T1000 (cell line): ENCODE data around the gene KCNJ14.

Experiments used
- DNase-seq: peaks from one replicate; lab custom pipeline; 2025; ENCODE audit warnings: mixed read lengths; lab: John Stamatoyannopoulos, UW

Gene KCNJ14

GRCh38 chr19:48455171-48455907 lies at the start of gene KCNJ14:
Gene KCNJ14, plus strand, starts transcription at chr19:48455574. Its CDS starts 6,151 bp downstream, at chr19:48461725.
- DNase-seq: no peak

GRCh38 chr19:48405850-48406249 lies 49.5 kb upstream of the KCNJ14 start:
- DNase-seq: no peak

GRCh38 chr19:48413879-48414587 lies 41.3 kb upstream of the KCNJ14 start:
- DNase-seq: no peak

DNA sequence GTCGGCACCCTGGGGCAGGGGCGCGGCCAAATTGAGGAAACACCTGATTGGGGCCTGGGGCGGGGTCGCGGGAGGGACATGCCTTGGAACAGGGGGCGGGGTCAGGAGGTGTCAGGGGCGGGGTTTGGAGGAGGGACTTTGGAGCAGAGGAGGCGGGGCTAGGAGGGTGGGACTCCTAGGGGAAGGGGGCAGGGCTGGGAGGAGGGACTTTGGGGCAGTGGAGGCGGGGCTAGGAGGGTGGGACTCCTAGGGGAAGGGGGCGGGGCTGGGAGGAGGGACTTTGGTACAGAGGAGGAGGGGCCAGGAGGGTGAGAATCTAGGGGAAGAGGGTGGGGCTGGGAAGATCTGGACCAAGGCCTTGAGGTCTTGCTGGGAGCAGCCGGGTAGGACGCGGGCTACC lies 40.0 kb upstream of the KCNJ14 start:
- DNase-seq: no peak

DNA sequence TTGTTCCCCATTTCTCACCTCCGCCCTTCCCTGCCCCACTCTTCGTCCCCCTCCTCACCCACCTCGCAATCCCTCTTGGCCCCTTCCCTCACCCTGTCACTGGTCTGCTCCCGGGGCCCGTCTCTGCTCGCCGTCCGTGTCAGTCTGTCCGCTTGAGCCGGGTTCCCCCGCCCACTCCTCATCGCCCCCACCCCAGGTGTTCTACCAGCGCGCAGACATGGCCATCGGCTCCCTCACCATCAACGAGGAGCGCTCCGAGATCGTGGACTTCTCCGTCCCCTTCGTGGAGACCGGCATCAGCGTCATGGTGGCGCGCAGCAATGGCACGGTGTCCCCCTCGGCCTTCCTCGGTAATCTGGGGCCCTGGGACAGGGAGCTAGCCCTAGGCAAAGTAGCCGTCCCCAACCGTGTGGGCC lies 39.6 kb upstream of the KCNJ14 start:
- DNase-seq: no peak

DNA sequence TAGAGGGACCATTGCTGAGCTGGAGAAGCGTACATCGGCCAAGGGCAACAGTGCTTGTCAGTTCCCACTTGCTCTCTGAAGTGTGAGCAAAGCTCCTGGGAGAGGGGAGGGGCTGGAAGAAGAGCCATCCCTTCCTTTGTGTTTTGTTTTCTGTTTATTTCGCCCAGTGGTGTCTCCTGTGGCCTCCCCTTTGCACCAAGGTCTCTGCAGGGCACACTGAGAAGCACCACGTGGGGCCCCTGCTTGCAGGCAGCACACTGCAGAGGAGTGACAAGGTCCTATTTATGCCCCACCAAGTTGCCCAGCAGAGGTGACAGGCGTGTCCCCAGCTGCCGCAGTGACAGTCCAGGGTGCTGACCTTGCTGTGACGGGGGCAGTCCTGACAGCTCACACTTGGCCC lies 38.0 kb upstream of the KCNJ14 start:
- DNase-seq: no peak

DNA sequence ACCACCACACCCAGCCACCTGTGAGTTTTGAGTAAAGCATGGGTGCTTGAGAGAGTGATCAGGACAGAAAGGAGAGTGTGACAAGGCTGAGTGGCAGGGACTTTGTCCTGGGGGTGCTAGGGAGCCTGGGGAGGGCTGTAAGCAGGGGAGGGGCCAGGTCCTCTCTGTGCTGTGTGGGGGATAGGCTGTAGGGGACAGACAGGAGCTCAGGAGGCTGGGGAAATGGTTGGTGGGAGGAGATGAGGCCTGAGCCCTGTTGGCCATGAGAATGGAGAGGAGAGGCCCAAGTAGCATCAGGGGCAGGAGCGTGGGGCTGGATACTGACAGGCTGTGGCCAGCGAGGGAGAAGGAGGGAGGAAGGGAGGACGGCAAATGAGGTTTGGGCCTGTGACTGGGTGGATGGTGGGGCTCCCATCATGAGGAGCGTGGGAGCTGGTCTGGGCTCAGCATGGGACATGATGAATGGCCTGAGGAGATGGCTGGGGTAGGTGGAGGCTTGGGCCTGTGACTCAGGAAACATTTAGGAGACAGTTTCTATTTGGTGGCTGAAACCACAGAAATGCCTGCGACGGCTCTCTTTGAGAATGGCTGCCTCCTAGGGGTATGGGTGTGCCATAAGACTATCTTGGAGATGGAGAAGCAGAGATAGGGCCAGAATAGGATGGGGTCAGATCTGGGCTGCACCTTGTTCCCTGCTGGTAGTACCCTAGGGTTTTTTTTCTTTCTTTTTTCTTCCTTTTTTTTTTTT lies 36.9 kb upstream of the KCNJ14 start:
- DNase-seq: no peak

- no peak for DNase-seq
Observed at GRCh38 chr19:48419158-48419920, 36.0 kb upstream of the KCNJ14 start.

- no peak for DNase-seq
Observed at GRCh38 chr19:48421548-48421947, 33.8 kb upstream of the KCNJ14 start.

DNA sequence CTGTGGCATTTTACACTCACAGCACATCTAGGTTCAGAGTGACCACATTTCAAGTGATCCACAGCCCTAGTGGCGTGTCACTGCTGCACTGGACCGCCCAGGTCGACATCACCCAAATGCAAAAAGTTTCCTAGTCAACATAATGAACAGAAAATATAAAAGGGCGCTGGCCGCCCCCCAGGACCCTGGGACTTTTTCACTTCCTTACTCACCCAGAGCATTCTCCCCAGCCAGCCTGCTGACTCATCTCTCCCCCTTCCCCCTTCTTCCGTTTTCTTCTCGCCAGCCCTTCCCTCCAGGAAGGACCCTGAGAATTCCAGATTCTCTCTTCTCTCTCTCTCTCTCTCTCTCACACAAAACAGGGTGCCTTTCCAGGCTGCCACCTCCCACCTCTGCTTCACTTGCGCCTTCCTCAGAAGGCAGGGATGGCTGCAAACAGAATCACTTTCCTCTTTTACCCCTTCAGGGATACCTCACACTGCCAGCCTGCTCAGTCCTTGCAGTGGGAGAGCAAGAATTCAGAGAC lies 30.6 kb upstream of the KCNJ14 start:
- DNase-seq: no peak

GRCh38 chr19:48428670-48429069 lies 26.7 kb upstream of the KCNJ14 start:
- DNase-seq: no peak

- DNase-seq: no peak
Observed at GRCh38 chr19:48433337-48433736, 22.0 kb upstream of the KCNJ14 start.

GRCh38 chr19:48436586-48436985 lies 18.8 kb upstream of the KCNJ14 start:
- no peak for DNase-seq

GRCh38 chr19:48441360-48442050 lies 13.9 kb upstream of the KCNJ14 start:
- no peak for DNase-seq

DNA sequence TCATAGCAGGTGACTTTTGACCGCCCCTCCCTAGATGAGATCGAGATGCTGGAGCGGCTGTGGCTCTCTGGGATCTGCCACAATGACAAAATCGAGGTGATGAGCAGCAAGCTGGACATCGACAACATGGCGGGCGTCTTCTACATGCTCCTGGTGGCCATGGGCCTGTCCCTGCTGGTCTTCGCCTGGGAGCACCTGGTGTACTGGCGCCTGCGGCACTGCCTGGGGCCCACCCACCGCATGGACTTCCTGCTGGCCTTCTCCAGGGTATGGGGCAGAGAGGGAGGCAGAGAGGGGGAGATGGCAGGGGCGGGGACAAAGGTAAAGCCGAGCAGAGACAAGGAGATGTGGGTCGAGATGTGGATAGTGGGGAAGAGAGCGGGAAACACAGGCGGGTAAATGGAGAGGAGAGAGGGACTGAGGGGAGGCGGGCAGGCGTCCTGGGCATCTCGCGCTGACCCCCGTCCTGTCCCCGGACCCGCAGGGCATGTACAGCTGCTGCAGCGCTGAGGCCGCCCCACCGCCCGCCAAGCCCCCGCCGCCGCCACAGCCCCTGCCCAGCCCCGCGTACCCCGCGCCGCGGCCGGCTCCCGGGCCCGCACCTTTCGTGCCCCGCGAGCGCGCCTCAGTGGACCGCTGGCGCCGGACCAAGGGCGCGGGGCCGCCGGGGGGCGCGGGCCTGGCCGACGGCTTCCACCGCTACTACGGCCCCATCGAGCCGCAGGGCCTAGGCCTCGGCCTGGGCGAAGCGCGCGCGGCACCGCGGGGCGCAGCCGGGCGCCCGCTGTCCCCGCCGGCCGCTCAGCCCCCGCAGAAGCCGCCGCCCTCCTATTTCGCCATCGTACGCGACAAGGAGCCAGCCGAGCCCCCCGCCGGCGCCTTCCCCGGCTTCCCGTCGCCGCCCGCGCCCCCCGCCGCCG lies 13.0 kb upstream of the KCNJ14 start:
- DNase-seq: no peak

DNA sequence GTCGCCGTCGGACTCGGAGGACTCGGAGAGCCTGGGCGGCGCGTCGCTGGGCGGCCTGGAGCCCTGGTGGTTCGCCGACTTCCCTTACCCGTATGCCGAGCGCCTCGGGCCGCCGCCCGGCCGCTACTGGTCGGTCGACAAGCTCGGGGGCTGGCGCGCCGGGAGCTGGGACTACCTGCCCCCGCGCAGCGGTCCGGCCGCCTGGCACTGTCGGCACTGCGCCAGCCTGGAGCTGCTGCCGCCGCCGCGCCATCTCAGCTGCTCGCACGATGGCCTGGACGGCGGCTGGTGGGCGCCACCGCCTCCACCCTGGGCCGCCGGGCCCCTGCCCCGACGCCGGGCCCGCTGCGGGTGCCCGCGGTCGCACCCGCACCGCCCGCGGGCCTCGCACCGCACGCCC lies 12.1 kb upstream of the KCNJ14 start:
- DNase-seq: no peak

DNA sequence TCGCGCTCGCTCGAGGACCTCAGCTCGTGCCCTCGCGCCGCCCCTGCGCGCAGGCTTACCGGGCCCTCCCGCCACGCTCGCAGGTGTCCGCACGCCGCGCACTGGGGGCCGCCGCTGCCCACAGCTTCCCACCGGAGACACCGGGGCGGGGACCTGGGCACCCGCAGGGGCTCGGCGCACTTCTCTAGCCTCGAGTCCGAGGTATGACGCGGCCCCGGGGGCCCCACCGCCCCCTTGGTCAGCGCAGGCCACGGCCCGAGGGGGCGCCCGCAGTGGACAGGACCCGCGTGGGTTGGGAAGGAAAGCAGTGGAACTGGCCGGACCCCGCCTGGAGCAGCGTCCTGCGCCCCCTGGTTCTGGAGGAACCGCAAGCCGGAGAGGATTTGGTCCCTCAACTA lies 11.6 kb upstream of the KCNJ14 start:
- DNase-seq: no peak

DNA sequence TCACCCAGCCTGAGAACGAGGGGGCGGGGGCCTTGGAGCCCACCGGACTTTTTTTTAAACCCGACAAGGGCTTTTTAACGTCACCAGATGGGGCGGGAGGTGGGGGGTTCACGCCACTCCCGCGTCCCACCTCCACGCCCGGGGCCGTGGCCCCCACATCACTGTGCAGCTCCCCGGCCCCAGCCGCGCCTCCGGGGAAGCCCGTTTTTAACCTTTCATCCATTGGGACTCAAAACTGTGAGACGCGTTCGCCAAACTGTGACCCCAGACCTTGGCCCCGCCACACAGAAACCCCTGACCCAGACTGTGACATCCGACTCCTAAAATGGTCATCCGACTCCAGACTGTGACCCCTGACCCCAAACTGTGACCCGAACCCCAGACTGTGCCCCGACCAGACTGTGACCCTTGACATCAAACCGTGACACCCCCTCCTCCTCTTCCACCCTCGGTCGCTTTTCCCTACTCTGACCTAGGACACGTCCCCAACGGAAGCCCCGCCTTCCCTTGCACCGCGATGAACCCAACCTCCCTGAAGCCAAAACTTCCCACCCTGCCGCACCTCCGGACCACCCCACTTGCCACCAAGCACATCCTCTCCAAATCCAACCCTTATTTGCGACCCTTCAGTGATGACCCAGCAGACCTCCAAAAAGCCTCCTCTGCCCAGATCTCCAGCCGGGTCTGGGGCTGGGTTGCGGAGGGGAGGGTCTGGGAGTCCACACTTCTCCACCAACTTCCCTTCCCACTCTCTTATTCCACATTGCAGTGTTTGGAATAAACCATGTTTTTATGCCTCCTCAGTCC lies 11.0 kb upstream of the KCNJ14 start:
- no peak for DNase-seq

GRCh38 chr19:48444936-48445200 lies 10.5 kb upstream of the KCNJ14 start:
- no peak for DNase-seq

DNA sequence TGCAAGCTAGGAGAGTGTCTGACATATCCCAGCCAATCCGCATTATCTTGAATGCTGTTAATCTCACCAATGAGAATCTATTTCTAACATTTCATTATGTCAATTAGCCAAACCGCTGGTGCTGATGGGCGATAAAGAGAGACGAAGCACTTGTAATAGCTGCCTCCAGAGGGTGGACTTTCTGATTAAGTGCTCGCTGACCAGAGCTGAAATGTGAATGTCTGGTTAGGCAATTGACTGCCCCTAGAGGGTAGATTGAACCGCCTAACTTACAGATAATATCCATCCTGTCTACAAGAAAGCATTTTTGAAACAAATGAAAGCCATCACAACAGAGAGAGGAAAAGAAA lies 10.1 kb upstream of the KCNJ14 start:
- peak; percentile 64 for DNase-seq
